VCaP (cell line): ENCODE data around the gene APCDD1L.

Experiments used
- H3K27ac ChIP-seq: fragments of 450-650 bp; 2 replicates; pipeline ENCODE4 v1.5.1; 2017
- CTCF ChIP-seq: fragments of 450-650 bp; conservative IDR thresholded peaks from 2 replicates; pipeline ENCODE4 v1.5.1; 2017; ENCODE audit warnings: mild to moderate bottlenecking, moderate library complexity

The APCDD1L gene

GRCh38 chr20:58515233-58516212 lies at the start of gene APCDD1L:
Gene APCDD1L, minus strand, starts transcription at chr20:58515399. Its CDS starts 692 bp downstream, at chr20:58514707.
- no peak for TF ChIP-seq CTCF
- H3K27ac ChIP-seq, result no peak within 1 kb of the TSS

- TF ChIP-seq CTCF, result no peak
- H3K27ac ChIP-seq, result no peak overlapping the region
Observed at GRCh38 chr20:58559368-58559729, 44.1 kb upstream of the APCDD1L start.

GRCh38 chr20:58558486-58559367 lies 43.5 kb upstream of the APCDD1L start:
- H3K27ac ChIP-seq, result no peak overlapping the region
- TF ChIP-seq CTCF, result no peak

- no peak overlapping the region for H3K27ac ChIP-seq
- no peak for TF ChIP-seq CTCF
Observed at GRCh38 chr20:58557733-58558342, 42.6 kb upstream of the APCDD1L start.

- no peak for TF ChIP-seq CTCF
- H3K27ac ChIP-seq, result no peak overlapping the region
Observed at GRCh38 chr20:58556961-58557360, 41.8 kb upstream of the APCDD1L start.

- no peak overlapping the region for H3K27ac ChIP-seq
- no peak for TF ChIP-seq CTCF
Observed at GRCh38 chr20:58555078-58555765, 40.0 kb upstream of the APCDD1L start.
